Colon (tissue), 2 donors: ENCODE results near the gene TAS2R9.
"Not testable (repeated sequence)": the region's sequence is repeated elsewhere in the genome, so short reads cannot be mapped to it uniquely, and the experiment has no call there.

Experiments used
- FAIRE-seq: peaks from 2 replicates; lab custom pipeline; 2012; peaks lifted over from hg19 to GRCh38; lab: Jason Lieb, UNC
- donor health status: control.
- donor health status: control.

The TAS2R9 gene

GRCh38 chr12:10810068-10810467 is at the start of gene TAS2R9:
Gene TAS2R9, minus strand, starts transcription at chr12:10810168. Its CDS starts 93 bp downstream, at chr12:10810075.
- FAIRE-seq, result no peak

GRCh38 chr12:10855807-10856206 is 45.8 kb upstream of the TAS2R9 start:
- no peak for FAIRE-seq

GRCh38 chr12:10853776-10854175 is 43.8 kb upstream of the TAS2R9 start:
- no peak for FAIRE-seq

- FAIRE-seq, result no peak
These were observed 41.4 kb upstream of the TAS2R9 start for GRCh38 chr12:10851243-10851858.

- FAIRE-seq, result no peak
These were observed 39.5 kb upstream of the TAS2R9 start, which contains the start of gene PRR4 for GRCh38 chr12:10849425-10849878. Gene PRR4, minus strand, starts transcription at chr12:10849475. Its CDS starts 38 bp downstream, at chr12:10849437.

GRCh38 chr12:10847744-10848143 is 37.8 kb upstream of the TAS2R9 start:
- FAIRE-seq, result no peak

- FAIRE-seq, result no peak
These were observed 32.9 kb upstream of the TAS2R9 start for GRCh38 chr12:10842862-10843261.

GRCh38 chr12:10838461-10838860 is 28.5 kb upstream of the TAS2R9 start:
- no peak for FAIRE-seq

- FAIRE-seq, result no peak
These were observed 20.0 kb upstream of the TAS2R9 start for GRCh38 chr12:10829994-10830393.

- FAIRE-seq, result no peak
These were observed 16.3 kb upstream of the TAS2R9 start, which contains the start of gene TAS2R10 for GRCh38 chr12:10826258-10826657. Gene TAS2R10, minus strand, starts transcription at chr12:10826358. Its CDS starts 89 bp downstream, at chr12:10826269.

- no peak for FAIRE-seq
These were observed 15.0 kb upstream of the TAS2R9 start for GRCh38 chr12:10824957-10825356.

- FAIRE-seq, result no peak
These were observed 2.0 kb upstream of the TAS2R9 start for GRCh38 chr12:10811883-10812536.

- FAIRE-seq, result no peak
These were observed 2.8 kb downstream of the TAS2R9 start, which contains the start of gene TAS2R8 for GRCh38 chr12:10807186-10807585. Gene TAS2R8, minus strand, starts transcription at chr12:10807286. Its CDS starts 306 bp downstream, at chr12:10806980.

GRCh38 chr12:10802587-10802986 is 7.4 kb downstream of the TAS2R9 start, which contains the start of gene TAS2R7:
Gene TAS2R7, minus strand, starts transcription at chr12:10802627. Its CDS starts 57 bp downstream, at chr12:10802570.
- FAIRE-seq, result no peak

- FAIRE-seq, result no peak
These were observed 8.2 kb downstream of the TAS2R9 start for GRCh38 chr12:10801741-10802140.

GRCh38 chr12:10794222-10794621 is 15.7 kb downstream of the TAS2R9 start:
- no peak for FAIRE-seq

- not testable (repeated sequence) for FAIRE-seq
These were observed 18.2 kb downstream of the TAS2R9 start for GRCh38 chr12:10791769-10792168.

GRCh38 chr12:10783252-10783651 is 26.7 kb downstream of the TAS2R9 start:
- no peak for FAIRE-seq

- no peak for FAIRE-seq
These were observed 30.9 kb downstream of the TAS2R9 start for GRCh38 chr12:10779103-10779502.

- FAIRE-seq, result no peak
These were observed 38.7 kb downstream of the TAS2R9 start for GRCh38 chr12:10771132-10771733.

- no peak for FAIRE-seq
These were observed 50.3 kb downstream of the TAS2R9 start for GRCh38 chr12:10759657-10760056.
